SHP77 (cell line): ENCODE results near the gene IMMP1L.
"Not testable (repeated sequence)": the region's sequence is repeated elsewhere in the genome, so short reads cannot be mapped to it uniquely, and the experiment has no call there.

Experiments used
- DNase-seq, 2 experiments: peaks; one replicate each; lab custom pipeline; 2025; lab: John Stamatoyannopoulos, UW

Gene IMMP1L

DNA sequence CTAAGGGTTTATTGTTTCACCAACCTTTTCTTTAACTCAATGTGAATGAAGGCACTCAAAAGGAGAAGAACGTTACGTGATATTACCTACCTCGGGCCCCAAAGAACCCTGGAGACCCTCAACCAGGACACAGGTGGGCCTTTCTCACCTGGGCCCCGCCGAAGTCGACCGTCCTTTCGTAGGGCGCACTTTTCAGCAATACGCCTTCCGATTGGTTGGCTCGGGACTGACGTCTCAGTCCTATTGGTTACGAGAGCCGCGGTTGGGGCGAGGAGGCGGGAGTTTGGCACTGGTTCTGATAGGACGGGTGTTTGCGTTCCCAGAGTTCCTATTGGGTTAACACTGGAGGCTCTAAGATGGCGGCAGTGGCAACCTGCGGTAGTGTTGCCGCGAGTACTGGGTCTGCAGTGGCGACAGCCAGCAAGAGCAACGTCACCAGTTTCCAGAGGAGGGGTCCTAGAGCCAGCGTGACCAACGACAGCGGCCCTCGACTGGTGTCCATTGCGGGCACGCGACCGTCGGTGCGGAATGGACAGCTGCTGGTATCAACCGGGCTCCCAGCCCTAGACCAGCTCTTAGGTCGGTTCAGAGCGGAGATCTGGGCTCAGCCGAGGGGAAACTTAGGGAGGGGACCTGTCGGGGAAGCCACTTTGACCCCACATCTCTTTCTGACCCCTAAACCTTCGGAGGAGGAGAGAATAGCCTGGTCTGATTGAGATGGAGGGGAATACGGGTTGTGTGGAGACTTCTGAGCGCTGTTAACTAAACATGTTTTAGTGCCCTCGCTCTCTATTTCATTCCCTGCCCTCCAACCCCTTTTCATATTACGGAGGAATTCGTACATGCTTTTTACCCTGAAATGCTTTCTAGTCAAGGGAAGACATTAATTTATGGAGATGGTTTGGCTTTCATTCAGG lies at the start of gene IMMP1L, which contains the start of gene ELP4:
IMMP1L (minus strand) TSS at position 194 of the 917 bp plus-strand sequence. CDS start 46,346 bp downstream, outside the sequence.
ELP4 (plus strand) TSS at position 339 of the 917 bp plus-strand sequence; CDS start at position 357, 18 bp downstream.
- DNase-seq = peak; percentile 98 to 99

- no peak for DNase-seq
These were observed 48.6 kb upstream of the IMMP1L start for GRCh38 chr11:31558001-31558400.

DNA sequence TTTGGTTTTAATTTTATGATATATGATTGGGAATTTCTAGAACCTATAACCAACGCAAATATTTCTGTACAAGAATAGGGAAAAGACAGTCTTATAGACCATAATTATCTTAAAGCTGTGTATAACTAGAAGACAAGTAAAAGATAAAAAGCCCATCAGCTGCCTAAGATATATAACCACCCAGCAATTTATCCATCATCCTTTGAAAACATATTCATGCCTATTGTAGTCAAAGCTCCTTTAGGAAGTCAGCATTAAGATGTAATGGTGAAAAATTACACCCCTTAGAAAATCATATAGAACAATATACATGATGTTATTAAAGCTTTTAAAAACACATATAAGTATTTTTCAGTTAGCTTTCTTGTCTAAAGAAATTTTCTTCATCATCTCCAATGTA lies 46.5 kb upstream of the IMMP1L start:
- no peak for DNase-seq

GRCh38 chr11:31542862-31543261 lies 33.4 kb upstream of the IMMP1L start:
- no peak for DNase-seq

DNA sequence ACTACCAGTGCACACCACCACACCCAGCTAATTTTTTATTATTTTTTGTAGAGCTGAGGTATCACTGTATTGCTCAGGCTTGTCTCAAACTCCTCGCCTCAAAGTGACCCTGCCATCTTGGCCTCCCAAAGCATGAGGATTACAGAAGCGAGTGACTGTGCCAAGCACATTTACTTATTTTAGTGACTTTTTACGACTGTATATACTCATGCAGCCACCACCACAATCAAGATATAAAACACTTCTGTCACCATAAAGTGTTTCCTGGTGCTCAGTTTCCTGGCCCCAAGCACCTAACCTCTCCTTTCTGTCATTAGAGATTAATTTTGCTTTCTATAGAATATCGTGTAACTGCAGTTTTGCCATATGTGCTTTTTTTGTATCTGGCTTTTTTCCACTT lies 26.1 kb upstream of the IMMP1L start:
- no peak for DNase-seq

- DNase-seq = no peak
These were observed 21.9 kb upstream of the IMMP1L start for GRCh38 chr11:31531293-31531692.

DNA sequence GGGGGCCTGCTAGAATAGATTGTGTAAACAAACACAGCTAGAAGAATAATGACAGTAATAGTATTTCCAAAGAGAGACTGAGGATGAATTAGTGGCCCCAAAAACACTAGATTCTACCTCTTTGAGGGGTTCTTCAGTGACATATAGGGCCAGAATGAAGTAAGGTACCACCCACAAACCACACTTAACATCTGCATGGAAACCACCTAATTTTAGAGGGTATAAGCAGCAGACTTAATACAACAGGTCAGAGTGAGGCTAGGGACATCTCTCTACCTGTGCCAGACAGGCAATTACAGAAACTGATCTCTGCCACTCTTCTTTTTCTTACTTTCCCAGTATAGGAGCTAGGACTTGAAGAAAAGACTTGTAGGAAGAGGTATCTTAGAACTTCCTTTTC lies 20.3 kb upstream of the IMMP1L start:
- DNase-seq = no peak

GRCh38 chr11:31529189-31529588 lies 19.8 kb upstream of the IMMP1L start:
- no peak for DNase-seq

GRCh38 chr11:31521497-31522150 lies 12.2 kb upstream of the IMMP1L start:
- no peak for DNase-seq

DNA sequence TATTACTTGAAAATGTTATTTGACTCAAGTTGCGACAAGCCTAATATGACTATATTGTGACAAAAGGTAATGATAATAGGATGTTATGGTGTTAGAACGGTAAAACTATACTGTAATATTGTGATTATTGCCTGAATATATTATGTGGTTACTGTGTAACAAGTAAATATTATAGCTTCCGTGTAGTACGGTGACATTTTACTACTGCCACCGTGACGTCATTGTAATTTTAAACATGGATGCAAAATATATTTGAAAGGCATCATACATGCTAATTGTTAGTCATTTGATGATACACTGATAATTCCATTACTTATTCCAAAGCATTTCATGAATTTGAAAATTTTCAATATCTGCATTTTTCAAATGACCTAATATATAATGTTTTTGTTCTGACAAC lies 2.7 kb upstream of the IMMP1L start:
- DNase-seq = no peak

- no peak for DNase-seq
These were observed 382 bp downstream of the IMMP1L start for GRCh38 chr11:31509051-31509428.

GRCh38 chr11:31500560-31500959 lies 8.9 kb downstream of the IMMP1L start:
- no peak for DNase-seq

GRCh38 chr11:31499576-31500178 lies 9.7 kb downstream of the IMMP1L start:
- DNase-seq = no peak

- not testable (repeated sequence) for DNase-seq
These were observed 15.7 kb downstream of the IMMP1L start for GRCh38 chr11:31493762-31494161.

GRCh38 chr11:31493235-31493634 lies 16.2 kb downstream of the IMMP1L start:
- DNase-seq = no peak

- DNase-seq = no peak
These were observed 17.0 kb downstream of the IMMP1L start for GRCh38 chr11:31492320-31492913.

DNA sequence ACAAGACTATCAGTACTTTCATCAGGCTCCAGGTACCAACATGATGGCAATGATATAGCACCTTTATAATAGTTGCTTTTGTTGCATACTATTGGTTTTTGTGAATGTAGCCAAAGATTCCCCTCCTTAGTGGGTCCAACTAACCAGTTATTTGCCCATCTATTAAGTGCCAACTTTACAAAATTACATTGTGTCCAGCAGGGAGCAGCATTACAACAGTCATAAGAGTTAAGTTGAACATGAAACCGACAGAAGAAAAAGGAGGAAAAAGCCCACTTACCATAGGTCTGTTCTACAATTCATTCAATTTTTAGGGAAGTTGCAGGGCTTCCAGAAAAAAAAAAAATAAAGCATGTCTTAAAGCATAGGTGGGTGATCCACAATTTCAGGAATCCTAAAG lies 21.6 kb downstream of the IMMP1L start:
- DNase-seq = peak in 1 of 2 experiments; percentile 24

DNA sequence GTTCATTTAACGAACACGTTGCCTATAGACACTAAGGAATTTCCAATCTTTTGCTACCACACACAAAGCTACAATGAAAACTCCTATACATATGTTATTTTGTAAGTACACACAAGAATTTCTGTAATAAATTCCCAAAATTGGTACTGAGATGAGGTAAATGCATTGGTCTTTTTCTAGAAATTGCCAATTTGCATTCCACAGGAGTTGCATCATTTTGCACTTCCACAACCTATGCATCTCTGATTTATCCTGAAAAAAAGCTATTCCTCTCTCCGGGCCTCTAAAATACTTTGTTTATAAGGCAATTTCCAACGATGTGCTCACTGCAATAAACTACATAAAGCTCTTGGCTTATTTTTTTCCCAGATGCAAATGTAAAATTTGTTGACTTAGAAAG lies 24.9 kb downstream of the IMMP1L start:
- DNase-seq = no peak

- DNase-seq = no peak
These were observed 28.5 kb downstream of the IMMP1L start for GRCh38 chr11:31480930-31481329.

GRCh38 chr11:31479066-31479465 lies 30.4 kb downstream of the IMMP1L start:
- no peak for DNase-seq

DNA sequence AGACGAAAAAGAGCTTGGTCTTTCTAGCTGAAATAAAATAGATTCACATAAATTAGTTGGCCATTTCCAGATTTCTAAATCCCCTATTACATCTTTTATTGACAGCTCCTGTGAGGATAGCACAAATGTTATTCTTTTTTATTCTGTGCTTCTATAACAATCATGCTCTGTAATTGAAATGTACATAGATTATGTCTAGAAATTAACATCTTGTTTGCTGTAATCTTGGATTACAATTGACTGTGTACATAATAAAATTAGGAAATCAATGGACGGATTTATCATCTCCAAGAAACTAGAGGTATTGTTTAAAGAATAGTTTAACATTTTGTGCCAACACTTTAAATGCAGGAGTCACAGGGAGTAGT lies 31.2 kb downstream of the IMMP1L start:
- DNase-seq = no peak

DNA sequence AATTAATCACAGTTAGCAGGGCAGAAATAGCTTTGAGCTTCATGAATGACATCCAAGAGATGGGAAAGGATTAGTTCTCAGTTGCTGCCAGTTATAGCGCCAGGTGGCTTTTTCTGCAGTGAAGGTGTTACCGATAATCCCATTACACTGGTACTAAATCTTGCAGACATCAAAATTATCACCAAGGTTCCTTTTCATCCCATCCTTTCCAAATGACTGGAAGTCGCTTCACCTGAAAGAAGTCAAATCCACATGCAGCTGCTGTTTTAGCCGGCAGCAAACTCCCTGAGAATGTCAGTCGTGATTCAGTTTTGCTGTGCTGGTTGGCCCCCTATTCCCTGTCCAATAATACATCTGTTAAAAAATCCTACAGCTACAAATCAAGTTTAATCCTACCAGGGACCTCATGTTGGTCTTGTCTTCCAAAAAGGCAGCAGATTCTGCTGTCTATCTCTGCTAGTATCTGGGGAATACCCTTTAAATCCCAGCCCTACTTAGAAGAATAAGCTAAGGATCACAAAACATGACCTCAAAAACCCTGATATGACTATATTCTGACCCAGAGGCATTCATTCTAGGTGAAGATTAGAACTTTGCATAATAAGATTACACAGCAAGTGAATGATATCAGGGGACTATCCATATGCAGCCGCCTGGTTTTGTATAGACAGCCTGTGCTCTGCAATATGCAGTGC lies 31.7 kb downstream of the IMMP1L start:
- no peak for DNase-seq
